ENCODE measurements around the gene LONP2. TPM values are rescaled to one million over a fixed set of nuclear protein-coding genes. Genes with fewer than 3 reads are reported as not detected.
A peak's percentile ranks its signal among the peaks of the same experiment; 100 is the strongest.

LONP2 gene
- polyA plus RNA-seq, 3 donors: 21.5 to 35.6 (median 26.0) TPM

DNA sequence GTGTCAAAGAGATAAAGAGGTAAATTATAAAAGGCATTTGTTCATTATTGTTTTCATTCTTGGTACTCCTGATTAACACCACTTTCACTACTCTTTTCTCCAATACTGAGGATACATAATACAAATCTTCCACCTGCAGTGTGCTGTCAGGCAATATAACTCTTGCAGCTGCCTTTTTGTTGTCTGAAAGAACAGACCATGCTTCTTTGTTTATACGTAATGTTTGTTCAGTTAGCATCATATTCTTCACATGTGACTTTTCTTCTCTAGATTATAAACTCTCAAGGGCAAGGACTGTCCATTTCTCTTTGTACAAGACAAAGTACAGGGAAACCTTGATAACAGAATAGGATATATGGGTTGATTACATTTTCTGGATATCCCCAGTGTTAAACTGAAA is 17.5 kb downstream of the LONP2 start:
- Mint-ChIP-seq H3K36me3 (peaks cover 77 to 84% of the 10 kb centered on the region in 2 donors), H3K27me3 (ENCODE audit: low read depth in 3 of 3) (no peaks in the 10 kb centered on the region), H3K4me1 (peaks cover 5% of the 10 kb centered on the region), H3K27ac (no peak overlapping the region), H3K4me3 (no peak overlapping the region), H3K9me3 (peaks cover 0 to 10% (median 3%) of the 10 kb centered on the region in 7 donors)
- Histone ChIP-seq H3K4me3 (replicated peaks in 1 of 3; ENCODE audit: low read depth in 2 of 3, low read length in 3 of 3) (no peak overlapping the region), H3K4me2 (replicated peaks; ENCODE audit: extremely low read depth, low read length, poor library complexity, severe bottlenecking) (no peak overlapping the region), H3K79me2 (ENCODE audit: insufficient read depth, low read length) (no peaks in the 10 kb centered on the region), H3K36me3 (replicated peaks in 1 of 2; ENCODE audit: control insufficient read depth in 1 of 2, insufficient read depth in 2 of 2, low read length in 2 of 2) (peaks cover 59 to 94% of the 10 kb centered on the region in 2 donors), H3K27ac (ENCODE audit: low read depth in 1 of 2, low read length in 2 of 2) (no peak overlapping the region), H3K9ac (ENCODE audit: insufficient read depth, low read length, poor library complexity, severe bottlenecking) (no peak overlapping the region), H3K9me3 (replicated peaks in 1 of 2; ENCODE audit: control insufficient read depth in 1 of 2, insufficient read depth in 1 of 2, low read length in 2 of 2) (peaks cover 0 to 8% of the 10 kb centered on the region in 2 donors), H3K4me1 (ENCODE audit: control insufficient read depth in 1 of 2, insufficient read depth in 2 of 2, low read length in 2 of 2) (no peaks in the 10 kb centered on the region), H4K20me1 (ENCODE audit: insufficient read depth, low read length) (no peaks in the 10 kb centered on the region), H3K27me3 (ENCODE audit: control insufficient read depth in 2 of 2, insufficient read depth in 2 of 2, low read length in 2 of 2) (no peaks in the 10 kb centered on the region), H2AFZ (ENCODE audit: insufficient read depth, low read depth, low read length, poor library complexity, severe bottlenecking) (no peak overlapping the region)
- WGBS (ENCODE audit: insufficient coverage): no CpG with 5 or more reads among the region's 1 CpG
- intact Hi-C loops (cut with micrococcal nuclease): no loop called here
- no peak for DNase-seq
- TF ChIP-seq, protein P1, sequence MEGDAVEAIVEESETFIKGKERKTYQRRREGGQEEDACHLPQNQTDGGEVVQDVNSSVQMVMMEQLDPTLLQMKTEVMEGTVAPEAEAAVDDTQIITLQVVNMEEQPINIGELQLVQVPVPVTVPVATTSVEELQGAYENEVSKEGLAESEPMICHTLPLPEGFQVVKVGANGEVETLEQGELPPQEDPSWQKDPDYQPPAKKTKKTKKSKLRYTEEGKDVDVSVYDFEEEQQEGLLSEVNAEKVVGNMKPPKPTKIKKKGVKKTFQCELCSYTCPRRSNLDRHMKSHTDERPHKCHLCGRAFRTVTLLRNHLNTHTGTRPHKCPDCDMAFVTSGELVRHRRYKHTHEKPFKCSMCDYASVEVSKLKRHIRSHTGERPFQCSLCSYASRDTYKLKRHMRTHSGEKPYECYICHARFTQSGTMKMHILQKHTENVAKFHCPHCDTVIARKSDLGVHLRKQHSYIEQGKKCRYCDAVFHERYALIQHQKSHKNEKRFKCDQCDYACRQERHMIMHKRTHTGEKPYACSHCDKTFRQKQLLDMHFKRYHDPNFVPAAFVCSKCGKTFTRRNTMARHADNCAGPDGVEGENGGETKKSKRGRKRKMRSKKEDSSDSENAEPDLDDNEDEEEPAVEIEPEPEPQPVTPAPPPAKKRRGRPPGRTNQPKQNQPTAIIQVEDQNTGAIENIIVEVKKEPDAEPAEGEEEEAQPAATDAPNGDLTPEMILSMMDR (IDR thresholded peaks at IDR 0.05): no peak

DNA sequence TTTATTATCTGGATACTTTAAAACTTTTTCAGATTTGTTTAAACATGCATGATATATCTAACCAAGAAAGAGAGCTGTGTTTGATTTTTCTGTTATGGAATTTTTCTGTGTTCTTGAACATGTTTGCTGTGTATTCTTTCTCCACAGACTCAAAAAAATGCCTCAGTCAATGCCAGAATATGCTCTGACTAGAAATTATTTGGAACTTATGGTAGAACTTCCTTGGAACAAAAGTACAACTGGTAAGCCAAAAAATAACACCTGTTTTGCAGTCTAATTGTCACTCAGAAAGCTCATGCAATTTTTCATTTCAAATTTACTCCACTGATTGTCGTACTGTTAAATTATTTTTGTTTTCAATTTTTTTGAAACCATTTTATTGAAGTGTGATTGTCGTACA is 18.5 kb downstream of the LONP2 start:
- no peaks in the 10 kb centered on the region for H3K27me3 ChIP-seq (ENCODE audit: control insufficient read depth in 2 of 2, insufficient read depth in 2 of 2, low read length in 2 of 2)
- no peak overlapping the region for H3K27ac ChIP-seq (ENCODE audit: low read depth in 1 of 2, low read length in 2 of 2)
- no peaks in the 10 kb centered on the region for H3K79me2 ChIP-seq (ENCODE audit: insufficient read depth, low read length)
- H3K27ac Mint-ChIP-seq: peak overlapping the region in 2 of 7 donors; percentile 3 to 13
- H3K9ac ChIP-seq (ENCODE audit: insufficient read depth, low read length, poor library complexity, severe bottlenecking): no peak overlapping the region
- H3K9me3 Mint-ChIP-seq: peaks cover 0 to 10% (median 3%) of the 10 kb centered on the region in 7 donors
- H3K4me3 Mint-ChIP-seq: no peak overlapping the region
- WGBS (ENCODE audit: insufficient coverage): no CpG with 5 or more reads among the region's 2 CpGs
- no peaks in the 10 kb centered on the region for H4K20me1 ChIP-seq (ENCODE audit: insufficient read depth, low read length)
- H3K4me1 Mint-ChIP-seq: peaks cover 5% of the 10 kb centered on the region
- TF ChIP-seq, protein P1 (IDR thresholded peaks at IDR 0.05): no peak
- intact Hi-C loops (cut with micrococcal nuclease): no loop called here
- no peak overlapping the region for H2AFZ ChIP-seq (ENCODE audit: insufficient read depth, low read depth, low read length, poor library complexity, severe bottlenecking)
- DNase-seq: no peak
- no peaks in the 10 kb centered on the region for H3K27me3 Mint-ChIP-seq (ENCODE audit: low read depth in 3 of 3)
- no peaks in the 10 kb centered on the region for H3K4me1 ChIP-seq (ENCODE audit: control insufficient read depth in 1 of 2, insufficient read depth in 2 of 2, low read length in 2 of 2)
- H3K4me2 ChIP-seq (replicated peaks; ENCODE audit: extremely low read depth, low read length, poor library complexity, severe bottlenecking): no peak overlapping the region
- H3K9me3 ChIP-seq (replicated peaks in 1 of 2; ENCODE audit: control insufficient read depth in 1 of 2, insufficient read depth in 1 of 2, low read length in 2 of 2): peaks cover 0 to 8% of the 10 kb centered on the region in 2 donors
- peaks cover 60 to 96% of the 10 kb centered on the region in 2 donors for H3K36me3 ChIP-seq (replicated peaks in 1 of 2; ENCODE audit: control insufficient read depth in 1 of 2, insufficient read depth in 2 of 2, low read length in 2 of 2)
- no peak overlapping the region for H3K4me3 ChIP-seq (replicated peaks in 1 of 3; ENCODE audit: low read depth in 2 of 3, low read length in 3 of 3)
- peaks cover 75 to 82% of the 10 kb centered on the region in 2 donors for H3K36me3 Mint-ChIP-seq
